H9 (cell line): ENCODE data around the gene ANKRD39. TPM values are rescaled to one million over a fixed set of nuclear protein-coding genes. Genes with fewer than 3 reads are reported as not detected.

Source experiments
- DNase-seq: peaks from one replicate; pipeline ENCODE4 v3.0.0-alpha.2; 2017
- H2AFZ ChIP-seq: one replicate; pipeline ENCODE4 v1.6.1; 2013; ENCODE audit warnings: mild to moderate bottlenecking, low read length, control low read depth, moderate library complexity
- H2AK5ac ChIP-seq: 2 replicates; pipeline ENCODE4 v1.6.1; 2013; ENCODE audit warnings: low read length, control low read depth, mixed read lengths; ENCODE audit not compliant: insufficient read length
- H2BK120ac ChIP-seq: one replicate; pipeline ENCODE4 v1.6.1; 2013; ENCODE audit warnings: low read depth, mild to moderate bottlenecking, low read length, control low read depth, inconsistent platforms; ENCODE audit not compliant: poor library complexity, severe bottlenecking
- H2BK12ac ChIP-seq: 2 replicates; pipeline ENCODE4 v1.6.1; 2013; ENCODE audit warnings: low read length, control low read depth, mixed read lengths, low read depth; ENCODE audit not compliant: insufficient read length
- H2BK15ac ChIP-seq: 2 replicates; pipeline ENCODE4 v1.6.1; 2013; ENCODE audit warnings: low read depth, low read length, control low read depth
- H2BK20ac ChIP-seq: one replicate; pipeline ENCODE4 v1.6.1; 2013; ENCODE audit warnings: low read depth, mild to moderate bottlenecking, low read length, control low read depth, inconsistent platforms; ENCODE audit not compliant: poor library complexity, severe bottlenecking
- H2BK5ac ChIP-seq: 2 replicates; pipeline ENCODE4 v1.6.1; 2013; ENCODE audit warnings: low read length, control low read depth, mixed read lengths; ENCODE audit not compliant: insufficient read length
- H3K14ac ChIP-seq: 2 replicates; pipeline ENCODE4 v1.6.1; 2013; ENCODE audit warnings: low read length, control low read depth; ENCODE audit not compliant: insufficient read depth
- H3K18ac ChIP-seq: 2 replicates; pipeline ENCODE4 v1.6.1; 2013; ENCODE audit warnings: low read depth, mild to moderate bottlenecking, mixed read lengths, low read length, control low read depth; ENCODE audit not compliant: insufficient read length
- H3K23ac ChIP-seq: 2 replicates; pipeline ENCODE4 v1.6.1; 2013; ENCODE audit warnings: low read length, control low read depth, mixed read lengths, low read depth; ENCODE audit not compliant: insufficient read length
- H3K23me2 ChIP-seq: 2 replicates; pipeline ENCODE4 v1.6.1; 2013; ENCODE audit warnings: low read depth, mild to moderate bottlenecking, mixed read lengths, low read length, control low read depth; ENCODE audit not compliant: insufficient read length, poor library complexity, severe bottlenecking
- H3K27ac ChIP-seq: 2 replicates; pipeline ENCODE4 v1.5.1; 2013; ENCODE audit warnings: low read length, control low read depth, mixed read lengths, low read depth; ENCODE audit not compliant: insufficient read length
- H3K27me3 ChIP-seq: 2 replicates; pipeline ENCODE4 v1.6.1; 2013; ENCODE audit warnings: low read length, control low read depth, inconsistent platforms; ENCODE audit not compliant: insufficient read depth
- H3K4ac ChIP-seq: 2 replicates; pipeline ENCODE4 v1.6.1; 2013; ENCODE audit warnings: low read depth, mild to moderate bottlenecking, control low read depth, inconsistent platforms, low read length, moderate library complexity
- H3K4me1 ChIP-seq: 2 replicates; pipeline ENCODE4 v1.6.1; 2013; ENCODE audit warnings: low read length, control low read depth, inconsistent platforms; ENCODE audit not compliant: insufficient read depth
- H3K4me2 ChIP-seq: 2 replicates; pipeline ENCODE4 v1.6.1; 2013; ENCODE audit warnings: low read length, control low read depth, mixed read lengths; ENCODE audit not compliant: insufficient read length, insufficient read depth
- H3K56ac ChIP-seq: 2 replicates; pipeline ENCODE4 v1.6.1; 2013; ENCODE audit warnings: low read depth, mild to moderate bottlenecking, mixed read lengths, low read length, control low read depth; ENCODE audit not compliant: insufficient read length
- H3K79me1 ChIP-seq: 2 replicates; pipeline ENCODE4 v1.6.1; 2013; ENCODE audit warnings: low read depth, mild to moderate bottlenecking, moderate library complexity, low read length, control low read depth, inconsistent platforms; ENCODE audit not compliant: insufficient read depth, poor library complexity, severe bottlenecking
- H3K79me2 ChIP-seq: 2 replicates; pipeline ENCODE4 v1.6.1; 2013; ENCODE audit warnings: low read length, control low read depth, inconsistent platforms; ENCODE audit not compliant: insufficient read depth
- H3K9ac ChIP-seq: 2 replicates; pipeline ENCODE4 v1.6.1; 2013; ENCODE audit warnings: low read length, control low read depth, mixed read lengths; ENCODE audit not compliant: insufficient read length; ENCODE audit errors: extremely low read depth
- H3K9me3 ChIP-seq: one replicate; pipeline ENCODE4 v1.6.1; 2013; ENCODE audit warnings: low read depth, low read length, inconsistent platforms; ENCODE audit not compliant: control insufficient read depth
- H3T11ph ChIP-seq: one replicate; pipeline ENCODE4 v1.6.1; 2013; ENCODE audit warnings: mild to moderate bottlenecking, low read length, control low read depth, inconsistent platforms
- H4K20me1 ChIP-seq: one replicate; pipeline ENCODE4 v1.6.1; 2013; ENCODE audit not compliant: control insufficient read depth, insufficient read length, insufficient read depth
- H4K5ac ChIP-seq: 2 replicates; pipeline ENCODE4 v1.6.1; 2013; ENCODE audit warnings: low read depth, mild to moderate bottlenecking, mixed read lengths, low read length, control low read depth; ENCODE audit not compliant: insufficient read length
- H4K8ac ChIP-seq: replicated peaks from 2 replicates; pipeline ENCODE4 v1.6.1; 2013; ENCODE audit warnings: low read length, control low read depth, mixed read lengths, low read depth; ENCODE audit not compliant: insufficient read length
- H4K91ac ChIP-seq: 2 replicates; pipeline ENCODE4 v1.6.1; 2013; ENCODE audit warnings: low read depth, mild to moderate bottlenecking, moderate library complexity, mixed read lengths, low read length, control low read depth; ENCODE audit not compliant: insufficient read length
- H3K27ac Mint-ChIP-seq, 3 experiments: 2 replicates in 2 of 3; 3 replicates in 1 of 3; pipeline ENCODE4 v1.8.0; 2020 to 2021; ENCODE audit warnings: mixed read lengths in 3 of 3, mild to moderate bottlenecking in 1 of 3, moderate library complexity in 1 of 3
- H3K27me3 Mint-ChIP-seq: 2 replicates; pipeline ENCODE4 v1.8.0; 2021; ENCODE audit warnings: low read depth, mild to moderate bottlenecking, moderate library complexity, mixed read lengths
- H3K36me3 Mint-ChIP-seq, 3 experiments: 2 replicates in 2 of 3; 3 replicates in 1 of 3; pipeline ENCODE4 v1.8.0; 2020 to 2021; ENCODE audit warnings: low read depth in 3 of 3, mixed read lengths in 3 of 3; ENCODE audit not compliant: insufficient read depth in 1 of 3
- H3K4me1 Mint-ChIP-seq, 2 experiments: 2 replicates each; pipeline ENCODE4 v1.8.0; 2020; ENCODE audit warnings: mixed read lengths in 2 of 2
- H3K4me3 Mint-ChIP-seq, 2 experiments: 2 replicates in 1 of 2; 3 replicates in 1 of 2; pipeline ENCODE4 v1.8.0; 2020 to 2021; ENCODE audit warnings: mild to moderate bottlenecking in 2 of 2, mixed read lengths in 2 of 2, moderate library complexity in 1 of 2
- H3K9me3 Mint-ChIP-seq, 2 experiments: 2 replicates in 1 of 2; 3 replicates in 1 of 2; pipeline ENCODE4 v1.8.0; 2020; ENCODE audit warnings: mild to moderate bottlenecking in 2 of 2, mixed read lengths in 2 of 2, moderate library complexity in 1 of 2
- CTCF ChIP-seq: fragments of 200-600 bp; sonication (generic); conservative IDR thresholded peaks from 3 replicates; pipeline ENCODE4 v1.8.0; 2021; ENCODE audit warnings: antibody characterized with exemption, mild to moderate bottlenecking
- WGBS: extraction: QIAGEN DNeasy Blood & Tissue Kit; methylation state at CpG from one replicate; pipeline ENCODE4 v1.1.7; 2013; ENCODE audit warnings: missing lambda C conversion rate, low lambda C conversion rate, mixed read lengths; ENCODE audit not compliant: insufficient read length; ENCODE audit errors: extremely low coverage; 5-methylcytosine and 5-hydroxymethylcytosine counted together
- total RNA-seq: library from RNA; stranded (reverse); gene quantifications from 2 replicates; pipeline ENCODE4 v1.2.1, GENCODE V29; 2021

Gene ANKRD39
- total RNA-seq, 1 experiment from 2014 or later: 13.0 TPM

GRCh38 chr2:96878796-96879544 is 21.2 kb upstream of the ANKRD39 start:
- H3K9me3 Mint-ChIP-seq: no peaks in the 10 kb centered on the region
- no peak overlapping the region for H2BK12ac ChIP-seq
- H3K4me3 Mint-ChIP-seq: no peak overlapping the region; a peak in 1 of 5 replicates
- H3K36me3 Mint-ChIP-seq: no peaks in the 10 kb centered on the region
- H2AFZ ChIP-seq: no peak overlapping the region
- no peaks in the 10 kb centered on the region for H3K23me2 ChIP-seq
- peaks cover 3% of the 10 kb centered on the region; the same call in 1 of the 2 replicates for H3K4me1 ChIP-seq
- TF ChIP-seq CTCF: no peak
- no peaks in the 10 kb centered on the region; the same call in 1 of the 2 replicates for H3K27me3 ChIP-seq
- H2BK120ac ChIP-seq: no peak overlapping the region
- no peaks in the 10 kb centered on the region for H4K20me1 ChIP-seq
- H3K4ac ChIP-seq: no peak overlapping the region
- no peak overlapping the region for H2BK20ac ChIP-seq
- no peak overlapping the region for H4K8ac ChIP-seq
- H2BK5ac ChIP-seq: no peak overlapping the region
- no CpG with 5 or more reads among the region's 22 CpGs for WGBS
- no peak overlapping the region for H3K23ac ChIP-seq
- no peaks in the 10 kb centered on the region for H3K9me3 ChIP-seq
- no peaks in the 10 kb centered on the region for H3K79me2 ChIP-seq
- H3K4me2 ChIP-seq: no peak overlapping the region
- no peaks in the 10 kb centered on the region for H3K79me1 ChIP-seq
- DNase-seq: no peak
- no peak overlapping the region for H4K91ac ChIP-seq
- no peak overlapping the region for H2BK15ac ChIP-seq
- no peak overlapping the region for H2AK5ac ChIP-seq
- no peak overlapping the region for H3K56ac ChIP-seq
- H3K9ac ChIP-seq: no peak overlapping the region
- no peak overlapping the region for H3T11ph ChIP-seq
- peaks cover 1% of the 10 kb centered on the region for H3K27me3 Mint-ChIP-seq
- no peak overlapping the region; the same call in 1 of the 2 replicates for H3K14ac ChIP-seq
- H3K4me1 Mint-ChIP-seq: peaks cover 59 to 62% of the 10 kb centered on the region in 2 experiments
- no peak overlapping the region for H3K18ac ChIP-seq
- no peak overlapping the region; a peak in 1 of 7 replicates for H3K27ac Mint-ChIP-seq
- no peak overlapping the region for H3K27ac ChIP-seq
- H4K5ac ChIP-seq: no peak overlapping the region
